Progenitor cell of endocrine pancreas (in vitro differentiated cells): ENCODE data around the gene SLC25A47. TPM values are rescaled to one million over a fixed set of nuclear protein-coding genes. Genes with fewer than 3 reads are reported as not detected.
A peak's percentile ranks its signal among the peaks of the same experiment; 100 is the strongest.

Source experiments
- DNase-seq: peaks from one replicate; pipeline ENCODE4 v3.0.0; 2021; ENCODE audit warnings: low spot score; ENCODE audit not compliant: unreplicated experiment
- H3K27ac Mint-ChIP-seq: 2 replicates; pipeline ENCODE4 v1.8.0; 2021; ENCODE audit warnings: mild to moderate bottlenecking, moderate library complexity, mixed read lengths
- H3K27me3 Mint-ChIP-seq: 2 replicates; pipeline ENCODE4 v1.8.0; 2021; ENCODE audit warnings: mixed read lengths
- H3K36me3 Mint-ChIP-seq: 2 replicates; pipeline ENCODE4 v1.8.0; 2022; ENCODE audit warnings: mixed read lengths; ENCODE audit not compliant: insufficient read depth
- H3K4me1 Mint-ChIP-seq: 2 replicates; pipeline ENCODE4 v1.8.0; 2021; ENCODE audit warnings: low read depth, mixed read lengths
- H3K4me3 Mint-ChIP-seq: 2 replicates; pipeline ENCODE4 v1.8.0; 2021; ENCODE audit warnings: low read depth, mild to moderate bottlenecking, moderate library complexity, mixed read lengths
- H3K9me3 Mint-ChIP-seq: 2 replicates; pipeline ENCODE4 v1.8.0; 2021; ENCODE audit warnings: low read depth, mixed read lengths
- total RNA-seq: library from RNA; stranded (reverse); gene quantifications from 2 replicates; pipeline ENCODE4 v1.2.1, GENCODE V29; 2021
- TF ChIP-seq, protein P1 (sequence below): fragments of 200-600 bp; sonication (generic); IDR thresholded peaks from one replicate; pipeline ENCODE4 v1.5.0; 2021; ENCODE audit warnings: antibody characterized with exemption, mild to moderate bottlenecking; ENCODE audit not compliant: unreplicated experiment

The SLC25A47 gene
- total RNA-seq, 1 donor from 2014 or later = not detected

DNA sequence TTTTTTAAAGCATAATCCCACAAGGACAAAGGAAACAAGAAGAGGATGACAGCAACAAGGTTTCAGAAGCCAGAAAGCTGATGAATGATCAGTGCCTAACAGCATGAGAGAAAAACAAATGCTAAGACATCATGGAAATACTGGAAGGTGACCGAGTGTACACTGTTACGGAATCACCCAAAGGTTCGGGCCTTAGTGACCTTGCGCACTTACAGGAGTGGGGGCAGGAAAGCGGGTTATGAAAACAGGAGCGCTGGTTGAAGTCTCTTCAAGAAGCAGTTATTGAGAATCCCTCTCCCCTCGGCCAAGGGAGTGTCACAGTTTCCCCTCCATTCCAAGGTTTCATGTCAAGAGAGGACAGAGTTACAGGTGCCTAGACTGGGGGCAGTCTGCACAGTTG lies 42.6 kb downstream of the SLC25A47 start:
- H3K27ac Mint-ChIP-seq = no peak overlapping the region
- DNase-seq = no peak
- H3K9me3 Mint-ChIP-seq = no peaks in the 10 kb centered on the region
- TF ChIP-seq, protein P1, sequence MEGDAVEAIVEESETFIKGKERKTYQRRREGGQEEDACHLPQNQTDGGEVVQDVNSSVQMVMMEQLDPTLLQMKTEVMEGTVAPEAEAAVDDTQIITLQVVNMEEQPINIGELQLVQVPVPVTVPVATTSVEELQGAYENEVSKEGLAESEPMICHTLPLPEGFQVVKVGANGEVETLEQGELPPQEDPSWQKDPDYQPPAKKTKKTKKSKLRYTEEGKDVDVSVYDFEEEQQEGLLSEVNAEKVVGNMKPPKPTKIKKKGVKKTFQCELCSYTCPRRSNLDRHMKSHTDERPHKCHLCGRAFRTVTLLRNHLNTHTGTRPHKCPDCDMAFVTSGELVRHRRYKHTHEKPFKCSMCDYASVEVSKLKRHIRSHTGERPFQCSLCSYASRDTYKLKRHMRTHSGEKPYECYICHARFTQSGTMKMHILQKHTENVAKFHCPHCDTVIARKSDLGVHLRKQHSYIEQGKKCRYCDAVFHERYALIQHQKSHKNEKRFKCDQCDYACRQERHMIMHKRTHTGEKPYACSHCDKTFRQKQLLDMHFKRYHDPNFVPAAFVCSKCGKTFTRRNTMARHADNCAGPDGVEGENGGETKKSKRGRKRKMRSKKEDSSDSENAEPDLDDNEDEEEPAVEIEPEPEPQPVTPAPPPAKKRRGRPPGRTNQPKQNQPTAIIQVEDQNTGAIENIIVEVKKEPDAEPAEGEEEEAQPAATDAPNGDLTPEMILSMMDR = no peak
- no peaks in the 10 kb centered on the region for H3K27me3 Mint-ChIP-seq
- H3K36me3 Mint-ChIP-seq = peaks cover 16% of the 10 kb centered on the region
- H3K4me3 Mint-ChIP-seq = no peak overlapping the region
- H3K4me1 Mint-ChIP-seq = peaks cover 4% of the 10 kb centered on the region

DNA sequence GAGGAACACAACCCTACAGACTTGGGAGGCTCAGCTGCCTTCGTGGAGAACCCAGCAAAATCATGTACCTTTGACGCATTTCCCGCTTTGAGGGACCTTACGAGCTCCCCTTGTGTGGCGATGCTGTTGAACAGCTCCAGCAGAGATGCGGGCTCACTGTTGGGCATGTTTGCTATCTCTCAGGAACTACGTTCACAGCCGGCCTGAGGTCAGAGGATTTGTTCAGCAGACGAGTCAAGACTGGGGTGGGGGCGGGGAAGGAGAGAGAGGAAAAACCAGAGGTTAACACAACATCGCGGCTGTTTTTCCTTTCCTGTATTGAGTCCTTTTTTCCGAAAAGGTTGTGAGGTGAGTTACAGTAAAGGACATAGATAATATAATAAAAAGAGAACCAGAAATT lies 45.9 kb downstream of the SLC25A47 start:
- Mint-ChIP-seq H3K4me1 (peaks cover 6% of the 10 kb centered on the region), H3K27me3 (no peaks in the 10 kb centered on the region), H3K9me3 (no peaks in the 10 kb centered on the region), H3K4me3 (no peak overlapping the region), H3K27ac (no peak overlapping the region), H3K36me3 (peaks cover 16% of the 10 kb centered on the region)
- no peak for DNase-seq
- TF ChIP-seq, protein P1 = no peak

DNA sequence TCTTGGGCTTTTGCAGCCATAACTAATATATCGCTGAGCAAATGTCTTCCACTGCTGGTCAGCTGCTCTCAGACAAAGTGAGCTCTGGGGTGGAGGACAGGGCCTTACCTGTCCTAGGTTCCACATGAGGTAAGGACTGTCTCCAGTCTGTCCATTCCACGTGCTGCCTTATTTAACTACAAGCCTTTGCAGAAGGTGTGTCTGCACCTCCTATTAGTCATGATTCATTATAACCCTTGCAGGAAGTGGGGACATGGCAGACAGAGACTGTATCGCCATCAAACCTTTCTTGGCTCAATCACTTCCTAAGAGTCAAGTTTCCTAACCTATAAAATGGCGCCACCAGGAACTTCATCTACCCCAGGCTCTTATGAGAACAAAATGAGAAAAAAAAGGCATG lies 46.9 kb downstream of the SLC25A47 start:
- no peak overlapping the region for H3K4me3 Mint-ChIP-seq
- peaks cover 10% of the 10 kb centered on the region for H3K4me1 Mint-ChIP-seq
- TF ChIP-seq, protein P1 = no peak
- no peaks in the 10 kb centered on the region for H3K27me3 Mint-ChIP-seq
- H3K27ac Mint-ChIP-seq = no peak overlapping the region
- no peak for DNase-seq
- no peaks in the 10 kb centered on the region for H3K9me3 Mint-ChIP-seq
- peaks cover 16% of the 10 kb centered on the region for H3K36me3 Mint-ChIP-seq

DNA sequence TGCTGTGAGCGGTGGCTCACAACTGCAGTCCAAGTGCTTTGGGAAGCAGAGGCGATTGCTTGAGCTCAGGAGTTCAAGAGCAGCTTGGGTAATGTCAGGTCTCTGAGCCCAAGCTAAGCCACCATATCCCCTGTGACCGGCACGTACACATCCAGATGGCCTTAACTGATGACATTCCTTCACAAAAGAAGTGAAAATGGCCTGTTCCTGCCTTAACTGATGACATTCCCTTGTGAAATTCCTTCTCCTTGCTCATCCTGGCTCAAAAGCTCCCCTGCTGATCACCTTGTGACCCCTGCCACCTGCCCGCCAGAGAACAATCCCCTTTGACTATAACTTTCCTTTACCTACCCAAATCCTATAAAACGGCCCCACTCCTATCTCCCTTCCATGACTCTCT lies 48.6 kb downstream of the SLC25A47 start:
- H3K4me1 Mint-ChIP-seq = peaks cover 17% of the 10 kb centered on the region
- H3K27me3 Mint-ChIP-seq = no peaks in the 10 kb centered on the region
- TF ChIP-seq, protein P1 = no peak
- no peak for DNase-seq
- peaks cover 11% of the 10 kb centered on the region for H3K36me3 Mint-ChIP-seq
- no peak overlapping the region for H3K4me3 Mint-ChIP-seq
- peak overlapping the region; percentile 1 for H3K27ac Mint-ChIP-seq
- H3K9me3 Mint-ChIP-seq = no peaks in the 10 kb centered on the region

DNA sequence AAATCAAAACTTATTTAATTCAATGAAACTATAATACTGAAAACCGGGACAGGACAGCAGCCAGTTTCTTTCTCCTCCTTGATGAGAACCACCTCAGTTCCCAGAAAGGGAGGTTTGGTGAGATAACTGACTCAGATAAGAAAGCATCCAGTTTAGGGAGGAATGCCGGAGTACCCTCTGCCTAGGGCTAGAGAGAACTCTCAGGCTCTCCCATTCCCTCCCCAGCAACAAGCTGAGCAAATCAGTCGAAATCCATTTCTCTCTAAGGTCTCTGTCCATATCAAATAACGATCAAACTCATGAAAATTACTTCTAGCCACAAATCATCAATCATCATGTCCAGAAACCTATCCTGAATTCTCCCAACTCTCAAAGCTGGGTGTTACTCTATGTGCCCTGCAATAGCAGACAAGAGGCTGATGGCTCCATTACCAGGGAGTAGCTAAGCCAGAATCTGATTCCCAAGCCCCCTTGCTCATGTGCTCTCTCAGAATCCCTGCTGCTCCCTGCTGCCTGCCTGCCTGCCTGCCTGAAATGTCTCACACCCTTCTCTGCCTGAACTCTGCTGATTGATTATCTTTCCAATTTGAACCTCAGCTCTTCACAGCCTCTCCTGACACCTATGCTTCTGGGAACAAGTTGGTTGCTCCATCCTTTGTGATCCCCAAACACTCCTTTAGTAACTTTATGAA lies 49.4 kb downstream of the SLC25A47 start:
- peaks cover 20% of the 10 kb centered on the region for H3K4me1 Mint-ChIP-seq
- H3K9me3 Mint-ChIP-seq = no peaks in the 10 kb centered on the region
- no peaks in the 10 kb centered on the region for H3K27me3 Mint-ChIP-seq
- DNase-seq = no peak
- no peak overlapping the region for H3K4me3 Mint-ChIP-seq
- H3K27ac Mint-ChIP-seq = no peak overlapping the region
- TF ChIP-seq, protein P1 = no peak
- H3K36me3 Mint-ChIP-seq = peaks cover 10% of the 10 kb centered on the region
